GM12873 (cell line): ENCODE results near the gene TMEM247.

Experiments used
- CTCF ChIP-seq: IDR thresholded peaks from 2 replicates; pipeline ENCODE4 v1.5.1; 2012; ENCODE audit warnings: low read depth, mild to moderate bottlenecking, moderate library complexity, low read length, control low read depth; ENCODE audit not compliant: insufficient read depth; ENCODE audit errors: missing control alignments

TMEM247 gene

GRCh38 chr2:46506131-46506706 lies 26.9 kb downstream of the TMEM247 start:
- no peak for TF ChIP-seq CTCF

- no peak for TF ChIP-seq CTCF
Observed at GRCh38 chr2:46508312-46508711, 28.9 kb downstream of the TMEM247 start.

GRCh38 chr2:46508759-46509158 lies 29.4 kb downstream of the TMEM247 start:
- TF ChIP-seq CTCF, result no peak

GRCh38 chr2:46509804-46510203 lies 30.4 kb downstream of the TMEM247 start:
- TF ChIP-seq CTCF, result no peak

- TF ChIP-seq CTCF, result no peak
Observed at GRCh38 chr2:46510598-46511177, 31.3 kb downstream of the TMEM247 start.

- no peak for TF ChIP-seq CTCF
Observed at GRCh38 chr2:46512185-46512584, 32.8 kb downstream of the TMEM247 start.

- TF ChIP-seq CTCF, result no peak
Observed at GRCh38 chr2:46514738-46515137, 35.4 kb downstream of the TMEM247 start.

- TF ChIP-seq CTCF, result no peak
Observed at GRCh38 chr2:46517485-46517884, 38.1 kb downstream of the TMEM247 start.
